ENCODE measurements around the gene ARL16.

GRCh38 chr17:81711814-81712467 is 28.3 kb upstream of the ARL16 start, which contains the start of gene SLC25A10:
- TF ChIP-seq, protein P1, sequence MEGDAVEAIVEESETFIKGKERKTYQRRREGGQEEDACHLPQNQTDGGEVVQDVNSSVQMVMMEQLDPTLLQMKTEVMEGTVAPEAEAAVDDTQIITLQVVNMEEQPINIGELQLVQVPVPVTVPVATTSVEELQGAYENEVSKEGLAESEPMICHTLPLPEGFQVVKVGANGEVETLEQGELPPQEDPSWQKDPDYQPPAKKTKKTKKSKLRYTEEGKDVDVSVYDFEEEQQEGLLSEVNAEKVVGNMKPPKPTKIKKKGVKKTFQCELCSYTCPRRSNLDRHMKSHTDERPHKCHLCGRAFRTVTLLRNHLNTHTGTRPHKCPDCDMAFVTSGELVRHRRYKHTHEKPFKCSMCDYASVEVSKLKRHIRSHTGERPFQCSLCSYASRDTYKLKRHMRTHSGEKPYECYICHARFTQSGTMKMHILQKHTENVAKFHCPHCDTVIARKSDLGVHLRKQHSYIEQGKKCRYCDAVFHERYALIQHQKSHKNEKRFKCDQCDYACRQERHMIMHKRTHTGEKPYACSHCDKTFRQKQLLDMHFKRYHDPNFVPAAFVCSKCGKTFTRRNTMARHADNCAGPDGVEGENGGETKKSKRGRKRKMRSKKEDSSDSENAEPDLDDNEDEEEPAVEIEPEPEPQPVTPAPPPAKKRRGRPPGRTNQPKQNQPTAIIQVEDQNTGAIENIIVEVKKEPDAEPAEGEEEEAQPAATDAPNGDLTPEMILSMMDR (IDR thresholded peaks at IDR 0.05): peak in 4 of 5 experiments; percentile 14 to 75 (median 55)
- TF ChIP-seq POLR2A (IDR thresholded peaks at IDR 0.05): peak in 1 of 2 donors; percentile 38
- no peak for TF ChIP-seq EP300 (IDR thresholded peaks at IDR 0.05)

Data from tibial nerve (tissue), 4 donors.